H1 (cell line): ENCODE measurements around the gene PRDX5.

Experiments used
- CBX5 ChIP-seq: fragments of 300-800, 300-1000 bp; sonication (generic); IDR thresholded peaks from 2 replicates; pipeline ENCODE4 v1.7.1; 2016; ENCODE audit warnings: antibody characterized with exemption, low read length, low read depth
- CREB1 ChIP-seq: IDR thresholded peaks from 2 replicates; pipeline ENCODE4 v1.6.1; 2012; ENCODE audit warnings: inconsistent platforms
- EZH2 ChIP-seq: fragments of 200-600 bp; sonication (generic); IDR thresholded peaks from 2 replicates; pipeline ENCODE4 v1.7.1; 2012; ENCODE audit warnings: low read depth, mild to moderate bottlenecking, moderate library complexity, low read length, inconsistent platforms; ENCODE audit not compliant: severe bottlenecking
- JUN ChIP-seq: IDR thresholded peaks from 2 replicates; pipeline ENCODE4 v1.6.1; 2011; ENCODE audit warnings: low read depth, mild to moderate bottlenecking, improper control_type of control experiment, low read length
- MAX ChIP-seq: IDR thresholded peaks from 2 replicates; pipeline ENCODE4 v1.6.1; 2012; ENCODE audit warnings: inconsistent platforms
- POLR2A ChIP-seq, 2 experiments: IDR thresholded peaks; 1 replicate in 1 of 2; 2 replicates in 1 of 2; pipeline ENCODE4 v1.6.1; 2011; ENCODE audit warnings: low read depth in 2 of 2, low read length in 2 of 2, mild to moderate bottlenecking in 2 of 2; ENCODE audit errors: control extremely low read depth in 1 of 2
- POLR2AphosphoS5 ChIP-seq: IDR thresholded peaks from 2 replicates; pipeline ENCODE4 v1.6.1; 2011; ENCODE audit warnings: low read depth, low read length
- RAD21 ChIP-seq, 2 experiments: IDR thresholded peaks in 1 of 2; conservative IDR thresholded peaks in 1 of 2; 2 replicates each; pipeline ENCODE4 v1.6.1; 2011; ENCODE audit warnings: low read depth in 2 of 2, low read length in 2 of 2, improper control_type of control experiment in 1 of 2, inconsistent platforms in 1 of 2, mild to moderate bottlenecking in 1 of 2, moderate library complexity in 1 of 2
- RXRA ChIP-seq: IDR thresholded peaks from 2 replicates; pipeline ENCODE4 v1.6.1; 2011; ENCODE audit warnings: low read depth, mild to moderate bottlenecking, low read length, moderate library complexity; ENCODE audit not compliant: insufficient read depth
- SUZ12 ChIP-seq: fragments of 200-600 bp; sonication (generic); IDR thresholded peaks from 2 replicates; pipeline ENCODE4 v1.6.1; 2012; ENCODE audit warnings: mild to moderate bottlenecking, inconsistent platforms, low read length, moderate library complexity, mixed read lengths
- ZNF274 ChIP-seq: IDR thresholded peaks from 2 replicates; pipeline ENCODE4 v1.7.0; 2012; ENCODE audit warnings: low read length, borderline replicate concordance; ENCODE audit errors: extremely low read depth
- TF ChIP-seq, protein P1 (sequence below), 3 experiments: IDR thresholded peaks; 1 replicate in 2 of 3; 2 replicates in 1 of 3; pipeline versions ENCODE4 v1.5.1 to v1.6.1; 2011; ENCODE audit warnings: low read length in 3 of 3, mild to moderate bottlenecking in 3 of 3, inconsistent platforms in 2 of 3, low read depth in 1 of 3, moderate library complexity in 1 of 3; ENCODE audit not compliant: insufficient read depth in 1 of 3; ENCODE audit errors: control extremely low read depth in 1 of 3
- TF ChIP-seq, protein P2 (sequence below): IDR thresholded peaks from 2 replicates; pipeline ENCODE4 v1.6.1; 2011; ENCODE audit warnings: low read length, improper control_type of control experiment

DNA sequence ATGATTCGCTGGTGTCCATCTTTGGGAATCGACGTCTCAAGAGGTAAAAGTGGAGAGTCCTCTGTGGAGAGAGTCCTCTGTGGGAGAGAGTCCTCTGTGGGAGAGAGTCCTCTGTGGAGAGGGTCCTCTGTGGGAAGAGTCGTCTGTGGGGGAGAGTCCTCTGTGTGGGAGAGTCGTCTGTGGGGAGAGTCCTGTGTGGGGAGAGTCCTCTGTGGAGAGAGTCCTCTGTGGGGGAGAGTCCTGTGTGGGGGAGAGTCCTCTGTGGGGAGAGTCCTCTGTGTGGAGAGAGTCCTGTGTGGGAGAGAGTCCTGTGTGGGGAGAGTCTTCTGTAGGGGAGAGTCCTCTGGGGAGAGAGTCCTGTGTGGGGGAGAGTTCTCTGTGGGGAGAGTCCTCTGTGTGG lies 3.1 kb downstream of the PRDX5 start:
- TF ChIP-seq MAX (no peak), RAD21 (IDR thresholded peaks at IDR 0.05 in 1 of 2, conservative IDR thresholded peaks at IDR 0.05 in 1 of 2; ENCODE audit: low read depth in 2 of 2, low read length in 2 of 2) (no peak), EZH2 (no peak), CBX5 (no peak), POLR2AphosphoS5 (no peak), SUZ12 (no peak), JUN (no peak), RXRA (no peak), CREB1 (no peak), ZNF274 (no peak), POLR2A (IDR thresholded peaks at IDR 0.05; ENCODE audit: control extremely low read depth in 1 of 2, low read depth in 2 of 2, low read length in 2 of 2) (no peak)
- TF ChIP-seq, protein P1, sequence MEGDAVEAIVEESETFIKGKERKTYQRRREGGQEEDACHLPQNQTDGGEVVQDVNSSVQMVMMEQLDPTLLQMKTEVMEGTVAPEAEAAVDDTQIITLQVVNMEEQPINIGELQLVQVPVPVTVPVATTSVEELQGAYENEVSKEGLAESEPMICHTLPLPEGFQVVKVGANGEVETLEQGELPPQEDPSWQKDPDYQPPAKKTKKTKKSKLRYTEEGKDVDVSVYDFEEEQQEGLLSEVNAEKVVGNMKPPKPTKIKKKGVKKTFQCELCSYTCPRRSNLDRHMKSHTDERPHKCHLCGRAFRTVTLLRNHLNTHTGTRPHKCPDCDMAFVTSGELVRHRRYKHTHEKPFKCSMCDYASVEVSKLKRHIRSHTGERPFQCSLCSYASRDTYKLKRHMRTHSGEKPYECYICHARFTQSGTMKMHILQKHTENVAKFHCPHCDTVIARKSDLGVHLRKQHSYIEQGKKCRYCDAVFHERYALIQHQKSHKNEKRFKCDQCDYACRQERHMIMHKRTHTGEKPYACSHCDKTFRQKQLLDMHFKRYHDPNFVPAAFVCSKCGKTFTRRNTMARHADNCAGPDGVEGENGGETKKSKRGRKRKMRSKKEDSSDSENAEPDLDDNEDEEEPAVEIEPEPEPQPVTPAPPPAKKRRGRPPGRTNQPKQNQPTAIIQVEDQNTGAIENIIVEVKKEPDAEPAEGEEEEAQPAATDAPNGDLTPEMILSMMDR (IDR thresholded peaks at IDR 0.05; ENCODE audit: control extremely low read depth in 1 of 3, insufficient read depth in 1 of 3, low read depth in 1 of 3, low read length in 3 of 3) = no peak
- TF ChIP-seq, protein P2, sequence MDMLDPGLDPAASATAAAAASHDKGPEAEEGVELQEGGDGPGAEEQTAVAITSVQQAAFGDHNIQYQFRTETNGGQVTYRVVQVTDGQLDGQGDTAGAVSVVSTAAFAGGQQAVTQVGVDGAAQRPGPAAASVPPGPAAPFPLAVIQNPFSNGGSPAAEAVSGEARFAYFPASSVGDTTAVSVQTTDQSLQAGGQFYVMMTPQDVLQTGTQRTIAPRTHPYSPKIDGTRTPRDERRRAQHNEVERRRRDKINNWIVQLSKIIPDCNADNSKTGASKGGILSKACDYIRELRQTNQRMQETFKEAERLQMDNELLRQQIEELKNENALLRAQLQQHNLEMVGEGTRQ = no peak
